Amniotic epithelial cell (primary cell): Measurements from ENCODE around the gene SPAG4.

ENCODE experiments used
- DNase-seq: peaks from one replicate; pipeline ENCODE4 v3.0.0-alpha.2; 2010; ENCODE audit warnings: low read depth

The SPAG4 gene

DNA sequence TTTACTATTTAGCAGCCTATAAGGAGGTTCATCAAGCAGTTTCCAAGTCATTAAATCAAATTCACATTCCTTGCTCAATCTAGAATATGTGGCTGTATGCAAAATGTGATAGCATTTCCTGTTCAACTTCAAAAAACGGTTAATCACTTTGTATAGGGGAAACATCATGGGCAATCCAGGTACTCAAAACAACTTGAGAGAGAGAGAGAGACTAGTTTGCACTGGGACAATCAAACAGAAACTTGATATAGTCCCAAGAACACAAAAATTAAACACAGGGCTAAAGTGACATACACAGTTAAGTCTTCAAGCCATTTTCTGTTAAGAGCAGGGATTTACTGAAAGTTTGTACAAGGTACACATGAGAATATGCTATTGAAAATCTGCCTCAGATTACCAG, 41.6 kb downstream of the SPAG4 start:
- DNase-seq, result no peak

DNA sequence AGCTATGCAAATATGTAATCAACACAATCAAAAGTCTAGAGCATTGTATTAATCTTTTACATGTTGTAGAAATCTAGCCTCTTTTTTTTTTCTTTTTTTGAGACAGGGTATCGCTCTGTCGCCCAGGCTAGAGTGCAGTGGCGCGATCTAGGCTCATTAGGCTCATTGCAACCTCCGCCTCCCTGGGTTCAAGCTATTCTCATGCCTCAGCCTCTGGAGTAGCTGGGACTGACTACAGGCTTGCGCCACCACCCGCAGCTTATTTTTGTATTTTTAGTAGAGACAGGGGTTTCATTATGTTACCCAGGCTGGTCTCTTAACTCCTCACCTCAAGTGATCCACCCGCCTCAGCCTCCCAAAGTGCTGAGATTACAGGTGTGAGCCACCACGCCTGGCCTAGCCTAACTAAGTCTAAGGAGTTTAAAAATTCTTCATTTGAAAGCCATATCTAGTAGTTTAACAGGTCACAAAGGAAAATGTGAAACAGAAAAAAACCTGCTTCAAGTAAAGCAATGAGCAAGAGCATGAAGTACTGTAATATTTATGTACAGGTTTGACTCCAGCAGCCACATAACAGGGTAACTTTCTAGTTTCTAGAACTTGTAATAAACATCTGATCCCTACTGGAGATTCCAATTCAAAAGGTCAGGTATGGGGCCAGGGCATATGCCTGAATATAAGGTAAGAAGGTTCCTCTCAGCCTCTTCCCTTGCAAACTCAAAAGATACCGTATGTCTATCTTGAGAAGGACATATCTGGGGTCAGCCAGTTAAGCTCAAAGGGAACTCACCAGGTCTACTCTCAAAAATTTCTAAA, 44.7 kb downstream of the SPAG4 start:
- no peak for DNase-seq

DNA sequence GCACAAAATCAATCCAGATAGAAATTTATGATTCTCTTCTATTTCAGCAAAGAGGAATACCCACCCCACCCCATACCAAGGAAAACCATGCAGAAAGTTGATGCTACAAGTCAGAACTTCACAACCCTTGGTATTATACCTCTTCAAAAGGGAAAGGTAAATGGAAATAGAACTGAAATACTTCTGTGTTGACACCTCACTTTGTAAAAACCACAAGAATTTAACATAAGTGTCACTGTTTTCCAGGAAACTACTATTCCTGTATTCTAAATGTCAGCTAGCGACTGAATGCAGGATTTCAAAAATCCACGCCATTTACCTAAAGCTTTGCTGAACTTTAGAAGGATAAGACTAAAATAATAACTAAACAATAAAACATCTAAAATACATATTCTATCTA, 45.4 kb downstream of the SPAG4 start:
- peak; percentile 14 for DNase-seq

DNA sequence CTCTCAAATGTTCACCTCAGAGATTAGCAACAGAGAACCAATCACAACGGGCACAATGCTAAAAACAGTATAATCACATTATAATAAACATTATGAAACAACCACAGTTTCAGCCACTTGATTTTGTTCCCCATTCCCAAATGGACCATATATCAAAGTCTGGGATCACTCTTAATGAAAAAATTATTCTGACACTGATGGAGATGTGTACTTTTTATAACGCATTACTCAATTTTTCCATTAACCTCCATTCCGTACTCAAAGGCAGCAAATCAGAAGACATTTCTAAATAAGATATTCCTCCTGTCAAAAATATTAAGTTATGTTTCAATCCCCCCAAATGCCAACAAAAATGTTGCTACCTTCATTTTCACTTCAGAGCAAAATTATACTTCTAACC, 46.3 kb downstream of the SPAG4 start:
- no peak for DNase-seq

DNA sequence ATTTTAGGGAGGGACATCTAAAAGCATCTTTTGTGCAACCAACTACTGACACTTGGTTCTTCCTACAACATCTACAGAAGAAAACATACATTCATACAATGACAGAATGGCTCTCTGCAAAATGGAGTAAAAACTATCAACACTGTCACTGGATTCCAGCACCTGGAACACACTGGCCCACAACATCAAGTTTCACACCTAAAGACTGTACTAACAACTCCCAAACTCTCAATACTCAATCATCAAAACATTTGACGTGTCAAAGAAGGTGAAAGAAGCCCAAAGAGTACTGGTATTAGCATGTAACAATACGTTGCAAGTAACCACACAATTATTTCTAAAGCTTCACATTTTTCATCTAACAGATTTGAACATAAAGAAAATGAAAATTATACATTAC, 46.9 kb downstream of the SPAG4 start:
- DNase-seq, result no peak

DNA sequence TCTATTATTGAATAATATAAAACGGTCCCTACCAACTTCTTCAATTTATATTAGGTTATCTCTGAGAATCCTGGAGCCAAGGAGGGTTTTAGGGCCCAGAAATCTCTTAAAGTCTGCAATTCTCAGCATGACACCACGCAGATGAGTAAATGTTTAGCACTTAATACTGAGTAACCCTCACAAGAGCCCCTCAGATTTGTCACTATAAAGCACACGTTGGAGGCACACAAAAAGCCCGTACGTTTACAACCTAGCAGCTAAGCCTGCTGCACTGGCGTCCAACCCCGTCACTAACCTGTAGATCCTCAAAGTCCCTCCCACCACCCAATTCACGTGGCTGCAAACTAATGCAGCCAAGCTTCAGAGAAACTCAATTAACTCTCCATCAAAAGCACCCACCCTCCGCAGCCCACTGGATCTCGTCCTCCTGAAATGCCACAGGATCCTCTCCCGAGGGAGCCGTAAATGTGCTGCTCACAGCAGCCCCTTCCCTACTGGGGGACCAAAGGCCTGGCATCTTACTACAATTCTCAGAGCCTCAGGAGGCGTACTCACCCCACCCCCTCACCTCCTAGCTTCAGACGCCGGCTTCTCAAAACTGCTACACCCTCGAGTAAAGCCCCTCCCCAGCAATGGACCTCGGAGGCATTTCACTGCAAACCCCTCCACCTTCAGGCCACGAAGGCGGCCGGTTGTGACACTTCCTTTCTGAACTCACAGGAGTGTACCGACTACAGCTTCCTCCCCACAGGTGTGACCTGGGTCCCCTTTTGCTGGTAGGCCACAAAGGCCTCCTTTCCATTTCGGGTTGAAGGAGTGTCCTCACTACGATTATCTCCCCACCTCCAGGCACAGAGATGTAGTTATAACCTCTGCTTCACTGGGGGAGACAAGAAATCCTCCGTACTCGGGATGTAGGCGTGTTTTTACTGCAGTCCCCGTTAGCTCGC, 48.2 kb downstream of the SPAG4 start:
- peak; percentile 27 for DNase-seq

DNA sequence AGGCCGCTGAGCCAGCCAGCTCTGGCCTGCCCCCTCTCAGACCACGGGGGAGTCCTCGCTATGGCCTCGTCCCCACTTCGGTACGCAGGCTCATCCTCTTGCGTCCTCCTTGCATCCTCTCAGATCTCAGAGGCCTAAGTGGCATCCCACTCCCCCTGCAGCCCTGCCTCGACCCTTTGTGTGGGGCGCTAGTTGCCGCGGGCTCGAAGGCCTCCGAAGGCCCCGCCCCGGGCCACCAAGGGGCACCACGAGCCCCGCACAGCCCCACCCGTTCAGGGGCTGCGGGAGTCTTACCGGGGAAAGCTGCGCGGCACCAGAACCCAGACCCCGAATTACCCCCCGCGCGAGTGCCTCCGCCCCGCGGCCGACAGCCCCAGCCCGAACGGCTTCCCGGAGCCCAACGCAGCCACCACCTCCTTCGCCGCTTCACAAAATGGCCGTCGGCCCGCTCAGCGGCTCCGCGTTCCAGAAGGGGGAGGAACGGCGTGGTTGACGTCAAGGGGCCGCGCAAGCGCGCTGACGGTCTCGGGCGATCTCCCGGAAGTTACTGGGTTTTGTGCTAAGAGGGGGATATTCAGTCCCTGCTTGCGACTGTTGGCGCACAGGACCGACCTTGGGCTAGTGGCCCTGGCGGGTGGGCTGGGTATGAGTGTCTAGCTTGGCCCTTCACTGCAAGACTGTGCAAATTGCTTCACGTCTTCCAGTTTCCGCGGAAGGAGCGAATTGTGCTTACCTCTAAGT, 49.0 kb downstream of the SPAG4 start, which contains the start of the genes CPNE1 and RBM12:
Gene CPNE1, minus strand, starts transcription at position 435 of the 741 bp plus-strand sequence. CDS start 31,977 bp downstream, outside the sequence.
Gene RBM12, minus strand, starts transcription at position 435 of the 741 bp plus-strand sequence. CDS start 9,578 bp downstream, outside the sequence.
- DNase-seq, result peak; percentile 87

DNA sequence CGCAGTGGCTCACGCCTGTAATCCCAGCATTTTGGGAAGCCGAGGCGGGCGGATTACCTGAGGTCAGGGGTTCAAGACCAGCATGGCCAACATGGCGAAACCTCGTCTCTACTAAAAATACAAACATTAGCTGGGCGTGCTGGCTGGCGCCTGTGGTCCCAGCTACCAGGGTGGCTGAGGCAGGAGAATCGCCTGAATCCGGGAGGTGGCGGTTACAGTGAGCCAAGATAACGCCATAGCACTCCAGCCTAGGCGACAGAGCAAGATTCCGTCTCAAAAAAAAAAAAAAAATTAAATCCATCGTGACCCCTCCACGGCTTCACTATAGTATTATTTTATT, 50.3 kb downstream of the SPAG4 start:
- no peak for DNase-seq

DNA sequence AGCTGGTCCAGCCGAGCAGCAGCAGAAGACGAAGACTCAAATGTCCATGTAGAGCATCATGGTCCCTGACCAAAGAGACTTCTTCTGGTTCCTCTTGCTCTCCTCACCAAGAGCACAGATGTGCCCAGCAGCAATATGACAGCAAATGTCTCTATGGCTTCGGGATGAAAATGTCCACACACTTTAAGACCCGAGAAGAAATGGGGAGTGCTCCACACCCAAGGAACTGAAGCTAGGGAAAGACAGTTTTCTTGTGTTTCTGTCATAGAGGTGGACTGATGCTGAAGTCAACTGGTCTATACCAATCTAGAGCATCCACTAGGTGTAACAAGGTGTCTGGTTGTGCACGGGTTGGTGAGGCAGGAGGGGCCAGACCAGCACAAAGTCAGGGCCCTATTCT, 53.6 kb downstream of the SPAG4 start:
- no peak for DNase-seq

DNA sequence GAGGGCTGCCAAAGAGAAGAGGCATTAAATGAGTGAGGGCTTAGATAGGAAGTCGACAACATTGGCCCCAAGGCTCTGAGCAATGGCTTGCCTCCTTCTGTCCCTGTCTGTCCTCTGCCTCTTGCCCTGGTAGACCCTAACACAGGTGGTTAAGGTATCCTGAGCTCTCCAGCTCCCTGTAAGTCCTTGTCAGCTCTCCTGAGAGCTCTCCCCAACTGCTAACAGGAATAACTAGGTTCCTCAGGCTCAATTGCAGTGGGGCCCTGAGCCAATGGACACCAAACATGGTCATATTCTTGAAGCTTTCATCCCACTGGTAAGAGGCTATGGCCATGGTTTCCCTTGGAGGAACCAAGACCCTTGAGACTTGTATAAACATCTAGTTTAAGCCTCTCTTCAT, 54.1 kb downstream of the SPAG4 start:
- no peak for DNase-seq
